ENCODE data around the gene PRICKLE3.

GRCh38 chrX:49179358-49179757 lies 6.8 kb downstream of the PRICKLE3 start:
- TF ChIP-seq EZH2 (IDR thresholded peaks at IDR 0.05; ENCODE audit: low read depth, unreplicated experiment) = no peak
- no peak for TF ChIP-seq CTCF (conservative IDR thresholded peaks at IDR 0.05; ENCODE audit: low read depth in 2 of 2)
- TF ChIP-seq REST (IDR thresholded peaks at IDR 0.05; ENCODE audit: unreplicated experiment) = no peak
- no peak for TF ChIP-seq EZH2phosphoT487 (IDR thresholded peaks at IDR 0.05; ENCODE audit: unreplicated experiment)
- no peak for TF ChIP-seq JUNB (IDR thresholded peaks at IDR 0.05; ENCODE audit: unreplicated experiment)
- TF ChIP-seq ETS1 (IDR thresholded peaks at IDR 0.05) = no peak
- TF ChIP-seq POLR2AphosphoS5 (IDR thresholded peaks at IDR 0.05; ENCODE audit: low read depth) = no peak
- no peak for TF ChIP-seq ZNF462 (CRISPR knock-in tag; IDR thresholded peaks at IDR 0.05)
- TF ChIP-seq CREB1 (CRISPR knock-in tag; IDR thresholded peaks at IDR 0.05; ENCODE audit: low read depth) = no peak
- no peak for TF ChIP-seq STAT1 (IDR thresholded peaks at IDR 0.05; ENCODE audit: unreplicated experiment)
- TF ChIP-seq NANOG (IDR thresholded peaks at IDR 0.05; ENCODE audit: borderline replicate concordance) = no peak
- no peak for TF ChIP-seq ZNF114 (CRISPR knock-in tag; IDR thresholded peaks at IDR 0.05)
- no peak for TF ChIP-seq ZNF331 (CRISPR knock-in tag; IDR thresholded peaks at IDR 0.05; ENCODE audit: low read depth)
